Measurements from ENCODE around the gene NSUN6. TPM values are rescaled to one million over a fixed set of nuclear protein-coding genes. Genes with fewer than 3 reads are reported as not detected.

Gene NSUN6
- total RNA-seq, 1 experiment from 2014 or later, result 12.5 TPM

- ChIA-PET POLR2A (no interaction called here), CTCF (no interaction called here), RAD21 (ENCODE audit: low non-redundant PET in 1 of 2, low total read pairs in 2 of 2, uncharacterized antibody in 2 of 2, unreplicated experiment in 2 of 2) (no interaction called here)
- H3K36me3 ChIP-seq (ENCODE audit: control insufficient read depth in 1 of 2, insufficient read depth in 2 of 2, low read length in 2 of 2), result peaks cover 0 to 5% of the 10 kb centered on the region in 2 experiments; a peak in 2 of 4 replicates
- intact Hi-C loops (cut with micrococcal nuclease), result no loop called here
- no peaks in the 10 kb centered on the region for H3K27me3 ChIP-seq (ENCODE audit: insufficient read depth, low read length)
- no peaks in the 10 kb centered on the region for H3K9me3 ChIP-seq (ENCODE audit: control insufficient read depth in 1 of 2, insufficient read depth in 1 of 2, low read depth in 1 of 2, low read length in 2 of 2)
- no peak overlapping the region for H3K4me2 ChIP-seq (ENCODE audit: low read length)
- no peak for TF ChIP-seq CEBPB (IDR thresholded peaks at IDR 0.05; ENCODE audit: low read depth)
- no peak for TF ChIP-seq ZFX (IDR thresholded peaks at IDR 0.05)
- no peak for TF ChIP-seq EZH2phosphoT487 (IDR thresholded peaks at IDR 0.05; ENCODE audit: borderline replicate concordance)
- no peak for TF ChIP-seq ATF3 (IDR thresholded peaks at IDR 0.05)
- TF ChIP-seq, protein P1, sequence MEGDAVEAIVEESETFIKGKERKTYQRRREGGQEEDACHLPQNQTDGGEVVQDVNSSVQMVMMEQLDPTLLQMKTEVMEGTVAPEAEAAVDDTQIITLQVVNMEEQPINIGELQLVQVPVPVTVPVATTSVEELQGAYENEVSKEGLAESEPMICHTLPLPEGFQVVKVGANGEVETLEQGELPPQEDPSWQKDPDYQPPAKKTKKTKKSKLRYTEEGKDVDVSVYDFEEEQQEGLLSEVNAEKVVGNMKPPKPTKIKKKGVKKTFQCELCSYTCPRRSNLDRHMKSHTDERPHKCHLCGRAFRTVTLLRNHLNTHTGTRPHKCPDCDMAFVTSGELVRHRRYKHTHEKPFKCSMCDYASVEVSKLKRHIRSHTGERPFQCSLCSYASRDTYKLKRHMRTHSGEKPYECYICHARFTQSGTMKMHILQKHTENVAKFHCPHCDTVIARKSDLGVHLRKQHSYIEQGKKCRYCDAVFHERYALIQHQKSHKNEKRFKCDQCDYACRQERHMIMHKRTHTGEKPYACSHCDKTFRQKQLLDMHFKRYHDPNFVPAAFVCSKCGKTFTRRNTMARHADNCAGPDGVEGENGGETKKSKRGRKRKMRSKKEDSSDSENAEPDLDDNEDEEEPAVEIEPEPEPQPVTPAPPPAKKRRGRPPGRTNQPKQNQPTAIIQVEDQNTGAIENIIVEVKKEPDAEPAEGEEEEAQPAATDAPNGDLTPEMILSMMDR (IDR thresholded peaks at IDR 0.05 in 2 of 3, conservative IDR thresholded peaks at IDR 0.05 in 1 of 3; ENCODE audit: borderline replicate concordance in 1 of 3, insufficient read depth in 1 of 3, low read depth in 2 of 3, low read length in 2 of 3), result no peak
- TF ChIP-seq ZBTB33 (IDR thresholded peaks at IDR 0.05; ENCODE audit: extremely low read depth, insufficient replicate concordance, low read length), result no peak
- TF ChIP-seq TCF7L2 (IDR thresholded peaks at IDR 0.05; ENCODE audit: borderline replicate concordance, extremely low read depth, insufficient read depth, insufficient read length), result no peak
- no peak for TF ChIP-seq RAD21 (IDR thresholded peaks at IDR 0.05; ENCODE audit: low read depth)
- TF ChIP-seq, protein P2, sequence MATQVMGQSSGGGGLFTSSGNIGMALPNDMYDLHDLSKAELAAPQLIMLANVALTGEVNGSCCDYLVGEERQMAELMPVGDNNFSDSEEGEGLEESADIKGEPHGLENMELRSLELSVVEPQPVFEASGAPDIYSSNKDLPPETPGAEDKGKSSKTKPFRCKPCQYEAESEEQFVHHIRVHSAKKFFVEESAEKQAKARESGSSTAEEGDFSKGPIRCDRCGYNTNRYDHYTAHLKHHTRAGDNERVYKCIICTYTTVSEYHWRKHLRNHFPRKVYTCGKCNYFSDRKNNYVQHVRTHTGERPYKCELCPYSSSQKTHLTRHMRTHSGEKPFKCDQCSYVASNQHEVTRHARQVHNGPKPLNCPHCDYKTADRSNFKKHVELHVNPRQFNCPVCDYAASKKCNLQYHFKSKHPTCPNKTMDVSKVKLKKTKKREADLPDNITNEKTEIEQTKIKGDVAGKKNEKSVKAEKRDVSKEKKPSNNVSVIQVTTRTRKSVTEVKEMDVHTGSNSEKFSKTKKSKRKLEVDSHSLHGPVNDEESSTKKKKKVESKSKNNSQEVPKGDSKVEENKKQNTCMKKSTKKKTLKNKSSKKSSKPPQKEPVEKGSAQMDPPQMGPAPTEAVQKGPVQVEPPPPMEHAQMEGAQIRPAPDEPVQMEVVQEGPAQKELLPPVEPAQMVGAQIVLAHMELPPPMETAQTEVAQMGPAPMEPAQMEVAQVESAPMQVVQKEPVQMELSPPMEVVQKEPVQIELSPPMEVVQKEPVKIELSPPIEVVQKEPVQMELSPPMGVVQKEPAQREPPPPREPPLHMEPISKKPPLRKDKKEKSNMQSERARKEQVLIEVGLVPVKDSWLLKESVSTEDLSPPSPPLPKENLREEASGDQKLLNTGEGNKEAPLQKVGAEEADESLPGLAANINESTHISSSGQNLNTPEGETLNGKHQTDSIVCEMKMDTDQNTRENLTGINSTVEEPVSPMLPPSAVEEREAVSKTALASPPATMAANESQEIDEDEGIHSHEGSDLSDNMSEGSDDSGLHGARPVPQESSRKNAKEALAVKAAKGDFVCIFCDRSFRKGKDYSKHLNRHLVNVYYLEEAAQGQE (IDR thresholded peaks at IDR 0.05; ENCODE audit: low read depth), result no peak
- TF ChIP-seq ELF1 (IDR thresholded peaks at IDR 0.05; ENCODE audit: borderline replicate concordance, low read depth), result no peak
- no peak for TF ChIP-seq EZH2 (IDR thresholded peaks at IDR 0.05)
- no peak for TF ChIP-seq CBX3 (IDR thresholded peaks at IDR 0.05; ENCODE audit: low read depth)
- TF ChIP-seq SP1 (IDR thresholded peaks at IDR 0.05; ENCODE audit: low read depth), result no peak
- no peak for TF ChIP-seq ZNF274 (IDR thresholded peaks at IDR 0.05; ENCODE audit: low read depth, low read length)
- TF ChIP-seq MAX (IDR thresholded peaks at IDR 0.05), result no peak
- TF ChIP-seq YY1 (IDR thresholded peaks at IDR 0.05; ENCODE audit: extremely low read depth, insufficient replicate concordance, low read depth, low read length), result no peak
- TF ChIP-seq FOSL1 (IDR thresholded peaks at IDR 0.05; ENCODE audit: low read depth), result no peak
- TF ChIP-seq POLR2A (IDR thresholded peaks at IDR 0.05; ENCODE audit: borderline replicate concordance, extremely low read depth, insufficient read depth, insufficient read length), result no peak
- no peaks in the 10 kb centered on the region for H3K9me2 ChIP-seq (ENCODE audit: insufficient read depth)
- ATAC-seq (no peak), DNase-seq (ENCODE audit: low read depth, low spot score) (no peak)
- no peaks in the 10 kb centered on the region for H3K4me1 ChIP-seq (ENCODE audit: control insufficient read depth in 1 of 2, insufficient read depth in 2 of 2, low read length in 2 of 2)
- H3K9ac ChIP-seq (ENCODE audit: low read length), result no peak overlapping the region
- no TSS peak for BruUV-seq (replicated peaks)
- no peak overlapping the region for H3K27ac ChIP-seq (ENCODE audit: low read depth, low read length)
- H3K79me2 ChIP-seq (ENCODE audit: insufficient read depth, low read length), result no peaks in the 10 kb centered on the region
- no peak overlapping the region for H2AFZ ChIP-seq (ENCODE audit: low read depth, low read length, poor library complexity, severe bottlenecking)
- no peaks in the 10 kb centered on the region for H4K20me1 ChIP-seq (ENCODE audit: insufficient read depth)
- no peak overlapping the region for H3K4me3 ChIP-seq (replicated peaks in 1 of 2; ENCODE audit: low read depth in 1 of 2, low read length in 2 of 2)
These were observed 102.3 kb downstream of the NSUN6 start for GRCh38 chr10:18549105-18549504.
